ENCODE data around the gene ABHD6.
"Not testable (repeated sequence)": the region's sequence is repeated elsewhere in the genome, so short reads cannot be mapped to it uniquely, and the experiment has no call there.

Gene ABHD6

GRCh38 chr3:58223855-58224254, 13.7 kb upstream of the ABHD6 start:
- Histone ChIP-seq H3K79me2 (ENCODE audit: low read length) (no peaks in the 10 kb centered on the region), H3K4me3 (ENCODE audit: low read length) (no peak overlapping the region), H3K9me3 (replicated peaks; ENCODE audit: insufficient read depth, low read length) (no peaks in the 10 kb centered on the region), H3K27me3 (replicated peaks; ENCODE audit: insufficient read depth, low read length) (no peaks in the 10 kb centered on the region), H3K36me3 (replicated peaks; ENCODE audit: insufficient read depth, low read length) (no peaks in the 10 kb centered on the region), H3K9ac (ENCODE audit: low read length) (no peak overlapping the region), H3F3A (ENCODE audit: insufficient read depth, low read length) (no peaks in the 10 kb centered on the region), H3K4me2 (ENCODE audit: low read depth, low read length) (no peak overlapping the region), H4K20me1 (ENCODE audit: insufficient read depth, low read length) (no peaks in the 10 kb centered on the region), H3K9me2 (replicated peaks; ENCODE audit: insufficient read depth, low read length) (no peaks in the 10 kb centered on the region), H2AFZ (ENCODE audit: low read length) (no peak overlapping the region), H3K27ac (ENCODE audit: low read length) (no peak overlapping the region), H3K4me1 (ENCODE audit: low read length) (no peaks in the 10 kb centered on the region)
- no peak for TF ChIP-seq CTCF (IDR thresholded peaks at IDR 0.05; ENCODE audit: low read length)
- no peak for TF ChIP-seq EZH2phosphoT487 (IDR thresholded peaks at IDR 0.05; ENCODE audit: low read length)
- no peak for TF ChIP-seq EZH2 (optimal IDR thresholded peaks at IDR 0.05; ENCODE audit: low read depth, low read length)
- no peak for DNase-seq

DNA sequence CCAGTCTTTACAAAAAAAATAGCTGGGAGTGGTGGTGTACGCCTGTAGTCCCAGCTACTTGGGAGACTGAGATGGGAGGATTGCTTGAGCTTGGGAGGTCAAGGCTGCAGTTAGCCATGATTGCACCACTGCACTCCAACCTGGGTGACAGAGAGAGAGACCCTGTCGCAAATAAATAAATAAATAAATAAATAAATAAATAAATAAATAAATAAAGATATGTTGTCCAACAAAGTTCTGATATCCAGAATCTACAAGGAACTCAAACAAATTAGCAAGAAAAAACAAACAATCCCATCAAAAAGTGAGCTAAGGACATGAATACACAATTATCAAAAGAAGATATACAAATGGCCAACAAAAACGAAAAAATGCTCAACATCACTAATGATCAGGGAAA, 9.7 kb upstream of the ABHD6 start:
- not testable (repeated sequence) for H3K36me3 ChIP-seq (replicated peaks; ENCODE audit: insufficient read depth, low read length); H3K9me2 ChIP-seq (replicated peaks; ENCODE audit: insufficient read depth, low read length); H3K4me3 ChIP-seq (ENCODE audit: low read length); H3K4me2 ChIP-seq (ENCODE audit: low read depth, low read length); H3K27me3 ChIP-seq (replicated peaks; ENCODE audit: insufficient read depth, low read length); H3K4me1 ChIP-seq (ENCODE audit: low read length); H3K27ac ChIP-seq (ENCODE audit: low read length); DNase-seq; H3F3A ChIP-seq (ENCODE audit: insufficient read depth, low read length); H4K20me1 ChIP-seq (ENCODE audit: insufficient read depth, low read length); H3K79me2 ChIP-seq (ENCODE audit: low read length); H3K9ac ChIP-seq (ENCODE audit: low read length); H2AFZ ChIP-seq (ENCODE audit: low read length); H3K9me3 ChIP-seq (replicated peaks; ENCODE audit: insufficient read depth, low read length)

- no peaks in the 10 kb centered on the region for H3K9me3 ChIP-seq (replicated peaks; ENCODE audit: insufficient read depth, low read length)
- H3K9me2 ChIP-seq (replicated peaks; ENCODE audit: insufficient read depth, low read length), result no peaks in the 10 kb centered on the region
- H3F3A ChIP-seq (ENCODE audit: insufficient read depth, low read length), result no peaks in the 10 kb centered on the region
- no peaks in the 10 kb centered on the region for H3K79me2 ChIP-seq (ENCODE audit: low read length)
- H3K4me2 ChIP-seq (ENCODE audit: low read depth, low read length), result no peak overlapping the region
- no peak overlapping the region for H3K27ac ChIP-seq (ENCODE audit: low read length)
- no peak overlapping the region for H3K9ac ChIP-seq (ENCODE audit: low read length)
- no peak overlapping the region for H3K4me3 ChIP-seq (ENCODE audit: low read length)
- H3K36me3 ChIP-seq (replicated peaks; ENCODE audit: insufficient read depth, low read length), result no peaks in the 10 kb centered on the region
- no peak overlapping the region for H2AFZ ChIP-seq (ENCODE audit: low read length)
- no peaks in the 10 kb centered on the region for H4K20me1 ChIP-seq (ENCODE audit: insufficient read depth, low read length)
- DNase-seq, result no peak
- no peaks in the 10 kb centered on the region; the same call in 1 of the 2 replicates for H3K27me3 ChIP-seq (replicated peaks; ENCODE audit: insufficient read depth, low read length)
- TF ChIP-seq EZH2phosphoT487 (IDR thresholded peaks at IDR 0.05; ENCODE audit: low read length), result no peak
- no peak for TF ChIP-seq CTCF (IDR thresholded peaks at IDR 0.05; ENCODE audit: low read length)
- TF ChIP-seq EZH2 (optimal IDR thresholded peaks at IDR 0.05; ENCODE audit: low read depth, low read length), result no peak
- no peaks in the 10 kb centered on the region for H3K4me1 ChIP-seq (ENCODE audit: low read length)
Measured at GRCh38 chr3:58230876-58231552, 6.6 kb upstream of the ABHD6 start.

GRCh38 chr3:58231666-58232065, 5.9 kb upstream of the ABHD6 start:
- Histone ChIP-seq H3K9me3 (replicated peaks; ENCODE audit: insufficient read depth, low read length) (no peaks in the 10 kb centered on the region), H3K27ac (ENCODE audit: low read length) (no peak overlapping the region), H2AFZ (ENCODE audit: low read length) (no peak overlapping the region), H3K36me3 (replicated peaks; ENCODE audit: insufficient read depth, low read length) (no peaks in the 10 kb centered on the region), H3K4me2 (ENCODE audit: low read depth, low read length) (no peak overlapping the region), H3K4me3 (ENCODE audit: low read length) (no peak overlapping the region), H4K20me1 (ENCODE audit: insufficient read depth, low read length) (no peaks in the 10 kb centered on the region), H3F3A (ENCODE audit: insufficient read depth, low read length) (no peaks in the 10 kb centered on the region), H3K9me2 (replicated peaks; ENCODE audit: insufficient read depth, low read length) (no peaks in the 10 kb centered on the region), H3K4me1 (ENCODE audit: low read length) (no peaks in the 10 kb centered on the region), H3K9ac (ENCODE audit: low read length) (no peak overlapping the region), H3K79me2 (ENCODE audit: low read length) (no peaks in the 10 kb centered on the region), H3K27me3 (replicated peaks; ENCODE audit: insufficient read depth, low read length) (no peaks in the 10 kb centered on the region; the same call in 1 of the 2 replicates)
- TF ChIP-seq EZH2phosphoT487 (IDR thresholded peaks at IDR 0.05; ENCODE audit: low read length) (no peak), EZH2 (optimal IDR thresholded peaks at IDR 0.05; ENCODE audit: low read depth, low read length) (no peak), CTCF (IDR thresholded peaks at IDR 0.05; ENCODE audit: low read length) (no peak)
- DNase-seq, result no peak

Measured in MM.1S (cell line).